ENCODE measurements around the gene ZIC4. TPM values are rescaled to one million over a fixed set of nuclear protein-coding genes. Genes with fewer than 3 reads are reported as not detected.

Gene ZIC4
- total RNA-seq, 4 donors from 2014 or later: 0.21 TPM; not detected in 3

GRCh38 chr3:147401421-147401820, 4.9 kb downstream of the ZIC4 start:
- Histone ChIP-seq H3K9me3 (no peaks in the 10 kb centered on the region), H3K4me3 (no peak overlapping the region), H3K27me3 (peaks cover 0 to 100% of the 10 kb centered on the region in 2 donors), H3K27ac (no peak overlapping the region), H3K4me1 (peaks cover 0 to 29% (median 6%) of the 10 kb centered on the region in 4 donors), H3K36me3 (no peaks in the 10 kb centered on the region)
- TF ChIP-seq EP300 (IDR thresholded peaks at IDR 0.05) (no peak), POLR2A (IDR thresholded peaks at IDR 0.05) (no peak)
- TF ChIP-seq, protein P1, sequence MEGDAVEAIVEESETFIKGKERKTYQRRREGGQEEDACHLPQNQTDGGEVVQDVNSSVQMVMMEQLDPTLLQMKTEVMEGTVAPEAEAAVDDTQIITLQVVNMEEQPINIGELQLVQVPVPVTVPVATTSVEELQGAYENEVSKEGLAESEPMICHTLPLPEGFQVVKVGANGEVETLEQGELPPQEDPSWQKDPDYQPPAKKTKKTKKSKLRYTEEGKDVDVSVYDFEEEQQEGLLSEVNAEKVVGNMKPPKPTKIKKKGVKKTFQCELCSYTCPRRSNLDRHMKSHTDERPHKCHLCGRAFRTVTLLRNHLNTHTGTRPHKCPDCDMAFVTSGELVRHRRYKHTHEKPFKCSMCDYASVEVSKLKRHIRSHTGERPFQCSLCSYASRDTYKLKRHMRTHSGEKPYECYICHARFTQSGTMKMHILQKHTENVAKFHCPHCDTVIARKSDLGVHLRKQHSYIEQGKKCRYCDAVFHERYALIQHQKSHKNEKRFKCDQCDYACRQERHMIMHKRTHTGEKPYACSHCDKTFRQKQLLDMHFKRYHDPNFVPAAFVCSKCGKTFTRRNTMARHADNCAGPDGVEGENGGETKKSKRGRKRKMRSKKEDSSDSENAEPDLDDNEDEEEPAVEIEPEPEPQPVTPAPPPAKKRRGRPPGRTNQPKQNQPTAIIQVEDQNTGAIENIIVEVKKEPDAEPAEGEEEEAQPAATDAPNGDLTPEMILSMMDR (IDR thresholded peaks at IDR 0.05): no peak
- WGBS, 2 donors: 13 to 48% methylated on average over 1 of the region's 1 CpG
- no peak for DNase-seq (ENCODE audit: low spot score in 2 of 2)

- no peaks in the 10 kb centered on the region for H3K36me3 ChIP-seq
- TF ChIP-seq, protein P1 (IDR thresholded peaks at IDR 0.05): no peak
- TF ChIP-seq EP300 (IDR thresholded peaks at IDR 0.05) (no peak), POLR2A (IDR thresholded peaks at IDR 0.05) (no peak)
- no peak for DNase-seq (ENCODE audit: low spot score in 2 of 2)
- no peak overlapping the region for H3K27ac ChIP-seq
- H3K4me3 ChIP-seq: no peak overlapping the region
- no peaks in the 10 kb centered on the region for H3K9me3 ChIP-seq
- H3K27me3 ChIP-seq: peaks cover 0 to 100% of the 10 kb centered on the region in 2 donors
- H3K4me1 ChIP-seq: peaks cover 0 to 33% (median 6%) of the 10 kb centered on the region in 4 donors
- 38 to 44% methylated on average over 1 of the region's 1 CpG for WGBS, 2 donors
Observed at GRCh38 chr3:147400999-147401398, 5.3 kb downstream of the ZIC4 start.

- TF ChIP-seq POLR2A (IDR thresholded peaks at IDR 0.05) (no peak), EP300 (IDR thresholded peaks at IDR 0.05) (no peak)
- TF ChIP-seq, protein P1 (IDR thresholded peaks at IDR 0.05): no peak
- H3K36me3 ChIP-seq: no peaks in the 10 kb centered on the region
- no peak for DNase-seq (ENCODE audit: low spot score in 2 of 2)
- no peaks in the 10 kb centered on the region for H3K9me3 ChIP-seq
- no peak overlapping the region for H3K4me3 ChIP-seq
- H3K27me3 ChIP-seq: peaks cover 0 to 100% of the 10 kb centered on the region in 2 donors
- peaks cover 0 to 34% (median 6%) of the 10 kb centered on the region in 4 donors for H3K4me1 ChIP-seq
- H3K27ac ChIP-seq: no peak overlapping the region
Observed at GRCh38 chr3:147400111-147400510, 6.2 kb downstream of the ZIC4 start.

- no peak for DNase-seq (ENCODE audit: low spot score in 2 of 2)
- Histone ChIP-seq H3K4me3 (no peak overlapping the region), H3K9me3 (no peaks in the 10 kb centered on the region), H3K27ac (no peak overlapping the region), H3K4me1 (peaks cover 0 to 35% (median 9%) of the 10 kb centered on the region in 4 donors), H3K36me3 (no peaks in the 10 kb centered on the region), H3K27me3 (peaks cover 0 to 100% of the 10 kb centered on the region in 2 donors)
- TF ChIP-seq, protein P1 (IDR thresholded peaks at IDR 0.05): no peak
- TF ChIP-seq EP300 (IDR thresholded peaks at IDR 0.05): no peak
- TF ChIP-seq POLR2A (IDR thresholded peaks at IDR 0.05): no peak
- WGBS, 2 donors: 66 to 70% methylated on average over 2 of the region's 2 CpGs
Observed at GRCh38 chr3:147398813-147399534, 7.4 kb downstream of the ZIC4 start.

Measured in tibial nerve (tissue), 4 donors.